ENCODE data around the gene MRPS22.
"Not testable (repeated sequence)": the region's sequence is repeated elsewhere in the genome, so short reads cannot be mapped to it uniquely, and the experiment has no call there.

The MRPS22 gene

DNA sequence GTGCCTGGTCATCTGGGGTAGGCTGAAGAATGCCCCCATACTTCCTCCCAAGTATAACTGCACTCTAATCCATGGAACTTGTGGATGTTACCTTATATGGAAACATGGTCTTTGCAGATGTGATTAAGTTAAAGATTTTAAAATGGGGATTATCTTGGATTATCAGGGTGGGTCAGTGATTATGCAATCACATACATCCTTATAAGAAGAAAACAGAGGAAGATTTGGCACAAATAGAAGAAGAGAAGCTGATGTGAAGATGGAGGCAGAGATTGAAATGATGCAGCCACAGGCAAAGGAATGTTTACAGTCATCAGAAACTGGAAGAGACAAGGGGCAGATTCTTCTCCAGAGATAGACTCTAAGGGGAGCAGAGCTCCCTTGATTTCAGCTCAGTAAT, 1.8 kb upstream of the MRPS22 start:
- no peak for DNase-seq

- no peak for DNase-seq
These were observed 3.0 kb downstream of the MRPS22 start for GRCh38 chr3:139346771-139347170.

GRCh38 chr3:139353920-139354556, 10.2 kb downstream of the MRPS22 start:
- no peak for DNase-seq

- DNase-seq = no peak
These were observed 10.8 kb downstream of the MRPS22 start for GRCh38 chr3:139354661-139355060.

GRCh38 chr3:139355476-139355875, 11.7 kb downstream of the MRPS22 start:
- no peak for DNase-seq

- DNase-seq = no peak
These were observed 12.1 kb downstream of the MRPS22 start for GRCh38 chr3:139355891-139356290.

GRCh38 chr3:139357899-139358298, 14.1 kb downstream of the MRPS22 start:
- no peak for DNase-seq

GRCh38 chr3:139358841-139359562, 15.2 kb downstream of the MRPS22 start:
- no peak for DNase-seq

GRCh38 chr3:139361276-139361675, 17.5 kb downstream of the MRPS22 start:
- no peak for DNase-seq

- no peak for DNase-seq
These were observed 20.7 kb downstream of the MRPS22 start for GRCh38 chr3:139364549-139364948.

DNA sequence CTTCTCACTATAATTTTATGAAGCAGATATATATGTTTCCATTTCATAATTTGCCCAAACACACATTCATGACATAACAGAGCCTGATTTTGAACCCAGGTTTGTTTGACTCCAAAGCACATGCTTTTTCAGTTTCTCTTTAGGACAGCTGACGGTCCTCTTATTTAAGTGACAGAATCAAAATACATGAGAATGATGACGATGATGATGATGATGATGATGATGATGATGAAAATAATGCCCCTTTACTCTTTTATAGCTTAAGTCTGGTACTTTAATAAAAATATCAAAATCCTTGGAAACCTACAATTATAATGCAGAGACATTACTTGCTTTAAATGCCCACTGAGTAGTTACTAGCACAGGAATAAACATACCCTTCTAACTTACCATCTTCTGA, 30.3 kb downstream of the MRPS22 start:
- DNase-seq = no peak

DNA sequence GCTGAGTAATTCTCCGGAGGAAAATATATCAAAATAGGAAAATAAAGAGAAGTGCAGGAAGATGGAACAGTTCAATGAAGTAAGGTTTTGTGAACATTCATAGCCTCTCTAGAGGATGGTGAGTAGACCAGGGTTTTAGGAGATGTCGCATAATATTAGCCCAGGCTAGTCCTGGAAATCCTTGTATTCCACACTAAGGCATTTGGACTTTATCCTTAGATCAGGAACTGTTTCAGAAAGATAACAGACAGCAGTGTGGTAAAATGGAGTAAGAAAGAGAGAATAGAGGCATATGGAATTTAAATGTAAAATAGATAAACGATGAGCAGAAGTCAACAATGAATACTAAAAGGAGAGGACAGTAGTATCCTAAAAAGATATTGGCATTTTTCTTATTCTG, 33.6 kb downstream of the MRPS22 start:
- no peak for DNase-seq

GRCh38 chr3:139378587-139379241, 34.9 kb downstream of the MRPS22 start:
- DNase-seq = no peak

GRCh38 chr3:139380575-139380974, 36.8 kb downstream of the MRPS22 start:
- DNase-seq = no peak

- not testable (repeated sequence) for DNase-seq
These were observed 38.5 kb downstream of the MRPS22 start for GRCh38 chr3:139382291-139382690.

DNA sequence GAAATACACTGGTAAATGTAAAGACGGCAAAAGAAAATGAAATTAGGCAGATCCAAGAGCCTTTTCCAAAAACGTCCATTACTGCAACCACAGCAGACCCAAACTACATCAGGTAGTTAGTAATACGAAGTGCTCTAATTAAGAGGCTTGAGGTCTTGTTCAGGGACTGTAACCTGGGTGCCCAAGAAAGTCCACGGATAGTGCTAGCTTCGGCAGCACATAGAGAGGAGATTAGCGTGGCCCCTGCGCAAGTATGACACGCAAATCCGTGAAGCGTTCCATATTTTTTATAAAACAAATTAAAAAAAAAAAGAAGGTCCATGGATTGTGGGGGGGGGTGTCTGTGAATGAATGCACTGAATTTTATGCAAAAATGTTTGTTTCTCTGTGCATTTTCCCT, 44.3 kb downstream of the MRPS22 start:
- DNase-seq = no peak

DNA sequence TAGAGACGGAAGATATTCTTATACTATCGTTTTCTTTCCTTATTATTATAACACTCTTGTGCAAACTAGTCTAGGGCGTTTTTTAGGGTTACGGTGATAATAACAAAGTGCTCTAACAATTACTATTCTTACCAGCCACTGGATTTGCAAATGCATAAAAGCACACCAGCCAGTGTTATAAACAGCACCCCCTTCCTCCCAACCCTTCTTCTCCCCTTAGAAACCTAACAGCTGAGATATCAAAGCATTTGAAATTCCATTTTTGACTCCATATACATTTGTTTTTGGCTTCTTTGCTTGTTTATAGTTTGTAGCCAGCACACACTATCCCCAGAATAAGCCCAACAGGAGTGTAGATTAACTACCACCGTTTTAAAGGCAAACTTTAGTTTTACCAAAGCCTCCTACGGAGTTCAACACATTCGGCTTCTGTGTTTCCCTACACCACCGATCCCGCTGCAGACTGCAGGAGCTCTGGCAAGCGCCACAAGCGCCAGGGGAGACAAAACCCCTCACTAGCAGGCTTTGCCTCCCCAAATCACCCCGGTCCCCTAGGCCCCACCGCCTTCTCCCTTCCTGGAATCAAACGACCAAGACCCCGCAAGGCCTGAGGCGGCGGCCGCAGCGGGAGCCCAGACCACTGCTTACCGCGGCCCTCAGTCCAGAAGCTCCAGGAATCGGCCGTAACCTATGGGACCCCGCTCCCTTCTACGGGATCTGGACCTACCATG, 45.2 kb downstream of the MRPS22 start:
- DNase-seq = no peak

- peak; percentile 95 for DNase-seq
These were observed 45.9 kb downstream of the MRPS22 start, which contains the start of gene COPB2 for GRCh38 chr3:139389552-139390368. COPB2 (minus strand) TSS chr3:139389647; CDS start chr3:139389550, 97 bp downstream.

- no peak for DNase-seq
These were observed 50.3 kb downstream of the MRPS22 start for GRCh38 chr3:139394116-139394515.

GRCh38 chr3:139396707-139397106, 52.9 kb downstream of the MRPS22 start:
- DNase-seq = no peak

DNA sequence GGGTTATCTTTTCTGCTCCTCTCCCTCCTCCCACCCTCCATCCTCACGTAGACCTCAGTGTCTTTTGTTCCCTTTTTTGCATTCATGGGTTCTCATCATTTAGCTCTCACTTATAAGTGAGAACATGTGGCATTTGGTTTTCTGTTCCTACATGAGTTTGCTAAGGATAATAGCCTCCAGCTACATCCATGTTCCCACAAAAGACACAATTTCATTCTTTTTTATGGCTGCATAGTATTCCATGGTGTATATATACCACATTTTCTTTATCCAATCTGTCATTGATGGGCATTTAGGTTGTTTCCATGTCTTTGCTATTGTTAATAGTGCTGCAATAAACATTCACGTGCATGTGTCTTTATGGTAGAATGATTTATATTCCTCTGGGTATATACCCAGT, 57.3 kb downstream of the MRPS22 start:
- DNase-seq = not testable (repeated sequence)
